ENCODE measurements around the gene IL18RAP.

IL18RAP gene
- 0 to 0.39 (median 0.03) reads per million in 18 experiments for total RNA-seq

- no peak for DNase-seq
Measured at GRCh38 chr2:102422910-102423309, at the start of gene IL18RAP. Gene IL18RAP (plus strand): TSS chr2:102423160. CDS start chr2:102423278, 118 bp downstream.

- no peak for DNase-seq
Measured at GRCh38 chr2:102376052-102376591, 46.8 kb upstream of the IL18RAP start.

DNA sequence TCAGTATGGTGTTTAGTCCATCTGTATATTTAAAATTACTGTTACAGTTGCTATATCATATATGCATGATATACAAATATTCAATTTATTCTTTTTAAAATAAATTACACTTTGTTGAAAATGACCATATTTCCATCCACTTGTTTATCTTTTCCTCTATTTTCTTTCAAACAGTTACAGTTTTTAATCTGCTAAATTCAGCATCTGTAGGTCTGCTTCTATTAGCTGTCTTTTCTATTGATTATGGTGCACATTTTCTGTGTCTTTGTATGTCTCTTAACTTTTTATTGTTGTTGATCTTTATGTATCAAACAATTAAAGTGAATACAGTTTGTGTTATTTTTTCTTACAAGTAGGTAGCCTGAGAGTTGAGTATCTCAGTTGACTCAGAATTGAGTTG, 39.2 kb upstream of the IL18RAP start:
- DNase-seq = no peak

GRCh38 chr2:102385522-102385921, 37.4 kb upstream of the IL18RAP start:
- no peak for DNase-seq

GRCh38 chr2:102386004-102386403, 37.0 kb upstream of the IL18RAP start:
- DNase-seq = no peak

DNA sequence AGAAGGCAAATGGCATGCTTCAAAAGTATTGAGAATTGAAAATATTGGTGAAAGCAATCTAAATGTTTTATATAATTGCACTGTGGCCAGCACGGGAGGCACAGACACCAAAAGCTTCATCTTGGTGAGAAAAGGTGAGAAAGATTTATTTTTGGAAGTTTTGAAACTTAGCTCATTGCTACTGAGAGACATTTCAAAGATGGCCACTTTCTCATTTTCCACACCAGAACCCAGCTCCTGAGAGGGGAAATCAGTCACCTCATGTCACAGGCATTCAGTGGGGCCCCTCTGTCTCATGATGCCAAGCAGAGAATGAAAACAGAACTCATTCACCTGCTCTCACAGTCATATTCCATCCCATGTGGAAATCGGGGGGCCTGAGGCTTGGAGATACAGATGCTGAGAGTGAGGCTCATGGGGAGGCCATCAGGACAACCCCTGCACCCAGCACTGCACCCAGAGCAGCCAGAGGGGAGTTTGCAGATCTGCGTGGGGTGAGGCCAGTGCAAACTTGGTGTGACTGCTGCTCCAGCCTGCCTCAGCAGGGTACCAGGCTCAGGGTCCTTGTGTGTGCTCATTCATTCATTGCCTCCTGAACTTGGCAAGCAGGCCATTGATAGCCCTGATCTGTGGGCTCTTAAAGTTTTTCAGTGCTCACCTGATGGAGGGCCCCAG, 36.0 kb upstream of the IL18RAP start:
- DNase-seq = no peak

DNA sequence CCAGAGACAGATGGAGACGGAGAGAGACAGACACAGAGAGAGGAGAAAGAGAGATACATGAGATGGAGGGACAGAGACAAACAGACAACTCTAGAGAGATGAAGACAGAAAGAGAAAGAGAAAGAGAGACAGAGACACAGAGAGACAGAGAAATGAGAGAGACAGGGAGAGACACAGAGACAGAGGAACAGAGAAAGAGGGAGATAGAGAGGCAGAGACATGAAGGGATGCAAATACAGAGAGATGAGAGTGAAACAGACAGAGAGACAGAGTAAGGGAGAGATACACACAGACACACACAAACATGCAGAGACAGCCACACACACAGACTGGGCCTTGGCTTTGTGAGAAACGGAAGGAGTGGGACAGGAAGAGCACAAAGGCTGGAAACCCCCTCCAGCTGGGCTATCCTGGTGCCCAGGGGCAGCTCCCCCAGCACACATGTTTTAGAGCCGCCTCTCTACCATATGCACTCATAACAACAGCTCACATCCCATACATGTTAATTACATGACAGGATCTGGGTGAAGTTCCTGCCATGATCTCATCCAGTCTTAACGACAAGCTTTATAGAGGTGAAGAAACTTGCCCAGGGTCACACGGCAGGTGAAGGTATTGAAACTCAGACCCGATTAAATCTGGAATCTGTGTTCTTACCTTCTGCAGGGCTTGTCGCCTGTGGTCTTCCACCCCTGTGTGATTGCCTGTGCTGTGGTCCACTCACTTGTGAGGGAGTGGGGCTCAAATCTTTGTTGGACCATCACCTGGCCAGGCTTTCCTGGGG, 35.0 kb upstream of the IL18RAP start:
- DNase-seq = no peak

- DNase-seq = no peak
Measured at GRCh38 chr2:102391565-102391964, 31.4 kb upstream of the IL18RAP start.

- no peak for DNase-seq
Measured at GRCh38 chr2:102392096-102392495, 30.9 kb upstream of the IL18RAP start.

DNA sequence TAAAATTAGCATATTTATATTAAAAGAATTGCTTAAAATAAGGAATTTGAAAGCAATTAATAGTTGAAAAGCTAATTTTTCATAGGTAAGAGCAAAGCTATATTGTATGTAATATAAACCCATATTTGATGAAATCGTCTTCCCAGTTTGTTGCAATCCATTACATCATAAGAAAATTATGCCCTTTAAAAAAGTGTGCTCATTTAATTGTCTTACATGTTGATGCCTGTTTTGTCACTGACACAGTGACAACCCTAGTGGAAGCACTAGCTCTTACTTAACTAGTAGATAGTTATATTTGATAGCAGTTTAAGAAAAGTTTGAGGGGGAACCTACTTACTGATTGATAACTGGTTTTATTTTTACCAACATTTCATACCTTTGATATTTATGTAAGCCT, 30.0 kb upstream of the IL18RAP start:
- no peak for DNase-seq

DNA sequence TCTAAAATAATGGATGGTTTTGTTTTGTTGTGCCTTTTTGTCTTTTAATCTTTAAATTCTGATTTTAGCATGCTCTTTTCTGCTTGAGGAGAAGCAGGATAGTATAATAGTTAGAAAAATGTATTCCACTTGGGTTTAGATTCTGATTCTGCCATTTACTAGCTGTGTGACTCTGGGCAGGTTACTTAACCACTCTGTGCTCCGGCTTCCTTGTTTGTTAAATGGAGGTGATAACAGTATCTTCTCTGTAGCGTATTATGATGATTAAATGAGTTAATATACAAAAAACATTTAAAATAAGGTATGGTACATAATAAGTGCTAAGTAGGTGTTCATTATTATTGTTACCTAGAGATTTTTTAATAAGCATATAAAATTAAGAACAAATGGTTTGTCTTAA, 26.9 kb upstream of the IL18RAP start:
- DNase-seq = no peak

DNA sequence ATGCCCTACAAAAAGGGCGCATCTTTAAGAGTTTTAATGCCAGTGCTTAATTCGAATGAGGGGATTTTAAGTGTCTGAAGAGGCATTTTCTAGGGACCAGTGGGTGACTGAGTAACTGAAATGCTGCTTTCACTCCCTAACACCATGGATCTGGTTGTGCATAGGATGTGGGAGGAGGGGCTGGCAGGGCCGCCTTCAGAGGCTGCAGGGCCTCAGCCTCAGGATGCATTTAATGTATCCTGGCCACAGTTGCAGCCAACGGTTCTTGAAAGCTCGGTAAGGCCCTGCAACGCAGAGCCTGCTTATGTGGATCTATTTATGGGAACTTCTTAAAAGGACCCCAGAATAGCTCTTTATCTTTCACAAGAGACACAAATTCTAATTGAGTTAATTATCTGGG, 25.8 kb upstream of the IL18RAP start:
- DNase-seq = no peak

GRCh38 chr2:102399499-102400141, 23.3 kb upstream of the IL18RAP start:
- no peak for DNase-seq

DNA sequence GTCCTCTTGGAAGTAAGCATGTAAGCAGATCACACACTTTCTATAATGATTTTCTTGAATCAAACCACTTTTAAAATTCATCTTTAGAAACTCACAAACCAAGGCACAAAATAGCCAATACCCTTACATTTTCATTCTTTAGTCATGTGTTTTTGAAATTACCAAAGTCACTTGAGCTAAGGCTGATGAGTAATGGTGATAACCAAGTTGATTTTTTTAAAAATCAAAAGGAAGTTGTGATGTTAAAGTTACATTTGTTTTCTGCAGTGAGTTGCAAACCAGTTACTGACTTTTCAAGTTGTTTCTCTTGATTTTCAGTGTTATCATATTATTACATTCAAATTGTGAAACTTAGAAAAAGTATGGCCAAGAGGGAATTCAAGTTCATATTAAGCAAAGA, 21.5 kb upstream of the IL18RAP start:
- DNase-seq = peak; percentile 7 to 49

DNA sequence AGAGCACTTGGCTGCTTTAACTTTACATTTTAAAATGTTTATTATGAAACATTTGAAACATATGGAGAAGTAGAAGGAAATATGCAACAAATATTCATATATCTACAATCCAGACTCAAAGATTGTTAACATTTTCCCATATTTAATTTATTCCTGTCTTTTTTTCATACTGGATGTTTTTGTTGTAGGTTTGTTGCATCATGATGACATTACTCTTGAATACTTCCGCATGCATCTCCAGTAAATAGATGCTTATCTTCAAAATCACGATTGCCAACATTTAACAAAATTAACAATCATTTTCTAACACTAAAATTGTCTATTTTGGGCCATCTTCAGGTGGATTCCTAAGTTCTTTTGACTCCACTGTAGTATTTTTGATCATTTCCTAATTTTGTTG, 21.1 kb upstream of the IL18RAP start:
- DNase-seq = no peak

DNA sequence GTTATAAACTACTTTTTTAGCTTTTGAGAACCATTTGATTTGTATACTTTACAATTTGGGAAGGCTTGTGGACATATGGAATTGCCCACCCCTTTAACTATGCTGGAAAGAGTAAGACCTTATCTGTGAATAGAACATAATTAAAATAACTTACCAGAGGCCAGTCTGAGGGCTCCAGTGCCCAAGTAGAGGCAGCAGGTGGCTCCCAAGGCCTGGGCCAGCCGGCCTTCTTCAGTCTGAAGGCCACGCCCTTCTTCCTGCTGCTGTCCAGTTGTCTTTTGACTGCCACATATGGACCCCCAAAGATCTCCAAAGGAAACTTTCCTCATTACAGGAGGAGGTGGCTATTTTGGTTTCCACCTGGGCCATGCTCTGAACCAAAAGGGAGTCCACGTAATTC, 12.0 kb upstream of the IL18RAP start:
- no peak for DNase-seq

DNA sequence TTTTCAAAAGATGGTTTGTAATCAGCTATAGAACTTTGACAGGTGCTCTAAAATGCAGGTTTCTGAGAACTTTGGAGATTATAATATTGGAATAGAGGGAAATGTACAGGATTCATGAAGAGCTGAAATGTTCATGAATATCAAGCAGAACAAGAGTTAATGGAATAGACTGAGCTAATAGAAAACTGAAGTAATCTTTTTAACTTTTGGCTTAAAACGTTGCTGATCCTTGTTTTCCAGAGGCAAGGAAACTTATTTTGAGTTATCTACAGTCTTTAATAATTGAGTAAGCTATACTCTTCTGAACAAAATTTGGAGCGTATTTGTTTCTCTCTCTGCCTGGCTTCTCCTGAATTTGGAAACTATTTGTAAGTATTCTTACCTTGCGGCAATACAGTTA, 10.8 kb upstream of the IL18RAP start:
- DNase-seq = no peak

- no peak for DNase-seq
Measured at GRCh38 chr2:102417946-102418345, 5.0 kb upstream of the IL18RAP start.

- peak in 1 of 2 donors; percentile 37 for DNase-seq
Measured at GRCh38 chr2:102418421-102418961, 4.5 kb upstream of the IL18RAP start.

GRCh38 chr2:102420290-102420689, 2.7 kb upstream of the IL18RAP start:
- DNase-seq = no peak

DNA sequence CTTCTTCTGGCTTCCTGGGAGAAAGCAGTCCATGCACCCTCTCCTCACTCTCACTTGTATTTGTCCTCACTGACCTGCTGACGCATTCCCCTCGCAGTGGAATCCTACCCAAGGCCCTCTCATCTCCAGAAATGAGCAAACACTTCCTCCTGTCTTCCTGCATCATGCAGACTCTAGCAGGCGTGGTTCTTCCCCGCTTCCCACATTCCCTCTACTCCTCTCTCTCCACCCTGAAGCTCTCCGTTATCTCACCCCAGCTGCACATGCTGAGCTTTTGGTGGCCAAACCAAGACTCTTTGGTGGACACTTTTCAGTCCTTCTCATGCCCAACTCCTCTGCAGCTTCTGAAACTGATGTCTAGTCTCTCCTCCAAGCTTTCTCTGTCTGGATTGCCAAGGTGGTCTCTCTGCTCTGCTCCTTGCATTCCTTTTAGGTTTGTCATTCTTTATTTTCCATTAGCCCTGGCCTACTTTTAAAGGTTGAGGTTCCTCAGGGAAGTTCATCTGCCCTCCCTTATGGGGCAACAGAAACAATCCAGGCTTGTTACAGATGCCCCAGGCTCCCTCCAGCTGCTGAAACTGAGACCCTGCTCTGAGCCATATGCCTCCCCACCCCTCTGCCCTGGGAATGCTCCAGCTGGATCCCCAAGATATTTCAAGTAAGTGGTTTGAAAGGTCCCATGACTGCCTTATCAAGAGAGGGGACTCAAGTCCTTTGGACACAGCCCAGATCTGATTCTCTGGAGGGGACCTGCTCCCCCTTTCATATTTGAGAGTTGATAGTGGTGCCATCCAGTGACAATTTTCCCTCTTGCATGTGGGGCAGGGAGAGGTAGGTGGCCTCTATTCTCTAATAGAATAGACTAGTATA, 835 bp upstream of the IL18RAP start:
- no peak for DNase-seq

- no peak for DNase-seq
Measured at GRCh38 chr2:102423368-102423767, 408 bp downstream of the IL18RAP start.

All from inflammatory macrophage (primary cell).